GM12878 (cell line): Measurements from ENCODE around the gene SOAT2. TPM values are rescaled to one million over a fixed set of nuclear protein-coding genes. Genes with fewer than 3 reads are reported as not detected.

Experiments used
- ATAC-seq: fragments of 200-7000 bp; cut with Tn5 transposase; 3 replicates; pipeline ENCODE4 v1.9.1; 2020; ENCODE audit warnings: mild to moderate bottlenecking, moderate library complexity
- BruUV-seq: library from RNA; stranded (reverse); fragments of 400-500 nt; replicated peaks from 2 replicates; lab custom pipeline; 2021; lab: Mats Ljungman, UMichigan
- CTCF ChIA-PET: fragments of 300-600 bp; sonication (Branson Sonifier 250); formaldehyde crosslinking; extraction: SDS; loops from one replicate; lab custom pipeline; 2021; ENCODE audit warnings: inconsistent platforms; lab: Yijun Ruan, JAX
- POLR2A ChIA-PET: fragments of 350-600 bp; formaldehyde crosslinking; extraction: SDS; loops from one replicate; lab custom pipeline; 2021; ENCODE audit warnings: inconsistent platforms; lab: Charles Lee
- RAD21 ChIA-PET: fragments of 300-600 bp; sonication (Branson Sonifier 250); formaldehyde crosslinking; loops from one replicate; lab custom pipeline; 2023; ENCODE audit warnings: antibody characterized with exemption; ENCODE audit not compliant: unreplicated experiment; lab: Charles Lee
- SMC1A ChIA-PET: fragments of 300-600 bp; sonication (Branson Sonifier 250); formaldehyde crosslinking; loops from one replicate; lab custom pipeline; 2023; ENCODE audit not compliant: unreplicated experiment, uncharacterized antibody; lab: Charles Lee
- DNase-seq: peaks from one replicate; pipeline ENCODE4 v3.0.0-alpha.2; 2011; ENCODE audit warnings: low read depth, low spot score
- FAIRE-seq: peaks from 3 replicates; lab custom pipeline; 2011; peaks lifted over from hg19 to GRCh38; lab: Jason Lieb, UNC
- H2AFZ ChIP-seq: 2 replicates; pipeline ENCODE4 v1.6.0; 2011; ENCODE audit warnings: low read depth, low read length, control low read depth; ENCODE audit not compliant: control insufficient read depth
- H3K27ac ChIP-seq: 2 replicates; pipeline ENCODE4 v1.5.1; 2011; ENCODE audit warnings: control low read depth; ENCODE audit not compliant: control insufficient read depth, insufficient read depth
- H3K27me3 ChIP-seq, 2 experiments: replicated peaks in 1 of 2; 2 replicates each; pipeline versions ENCODE4 v1.6.0 to v1.6.1; 2011; ENCODE audit warnings: low read length in 1 of 2; ENCODE audit not compliant: control insufficient read depth in 2 of 2, insufficient read depth in 2 of 2
- H3K36me3 ChIP-seq, 2 experiments: 2 replicates each; pipeline ENCODE4 v1.5.1; 2011; ENCODE audit warnings: low read length in 1 of 2; ENCODE audit not compliant: control insufficient read depth in 2 of 2, insufficient read depth in 2 of 2
- H3K4me1 ChIP-seq: 2 replicates; pipeline ENCODE4 v1.6.1; 2011; ENCODE audit warnings: mild to moderate bottlenecking, low read length, moderate library complexity, mixed read lengths; ENCODE audit not compliant: control insufficient read depth, insufficient read depth
- H3K4me2 ChIP-seq: 2 replicates; pipeline ENCODE4 v1.6.0; 2011; ENCODE audit warnings: control low read depth; ENCODE audit not compliant: control insufficient read depth, insufficient read depth
- H3K4me3 ChIP-seq: fragments of 200-600 bp; sonication (generic); 2 replicates; pipeline ENCODE4 v1.5.1; 2016
- H3K79me2 ChIP-seq: 2 replicates; pipeline ENCODE4 v1.6.0; 2011; ENCODE audit warnings: low read length; ENCODE audit not compliant: control insufficient read depth, insufficient read depth
- H3K9ac ChIP-seq: 2 replicates; pipeline ENCODE4 v1.8.0; 2011; ENCODE audit warnings: low read length, control low read depth, mixed read lengths; ENCODE audit not compliant: control insufficient read depth, insufficient read depth
- H3K9me3 ChIP-seq: replicated peaks from 3 replicates; pipeline ENCODE4 v1.5.1; 2011; ENCODE audit warnings: mild to moderate bottlenecking, low read length; ENCODE audit not compliant: control insufficient read depth, insufficient read depth
- H4K20me1 ChIP-seq: 2 replicates; pipeline ENCODE4 v1.6.0; 2011; ENCODE audit not compliant: control insufficient read depth, insufficient read depth
- BACH1 ChIP-seq: fragments of 450-650 bp; IDR thresholded peaks from 2 replicates; pipeline ENCODE4 v1.6.1; 2017; ENCODE audit warnings: mild to moderate bottlenecking, borderline replicate concordance
- HDGF ChIP-seq: fragments of 450-650 bp; IDR thresholded peaks from 2 replicates; pipeline ENCODE4 v1.6.1; 2016; ENCODE audit warnings: antibody characterized with exemption
- NR2C1 ChIP-seq: fragments of 450-650 bp; IDR thresholded peaks from 2 replicates; pipeline ENCODE4 v1.6.1; 2017; ENCODE audit warnings: antibody characterized with exemption, mild to moderate bottlenecking, moderate library complexity
- PAX5 ChIP-seq: IDR thresholded peaks from 2 replicates; pipeline ENCODE4 v1.6.1; 2011; ENCODE audit warnings: low read depth, low read length, borderline replicate concordance
- PAX8 ChIP-seq: fragments of 450-650 bp; IDR thresholded peaks from 2 replicates; pipeline ENCODE4 v1.6.1; 2017; ENCODE audit warnings: mild to moderate bottlenecking, moderate library complexity
- RAD21 ChIP-seq: IDR thresholded peaks from 2 replicates; pipeline ENCODE4 v1.6.1; 2011; ENCODE audit warnings: mild to moderate bottlenecking, low read depth, low read length, moderate library complexity; ENCODE audit not compliant: insufficient read depth
- RCOR1 ChIP-seq: conservative IDR thresholded peaks from 2 replicates; pipeline ENCODE4 v1.6.1; 2012; ENCODE audit warnings: low read depth, low read length, improper control_type of control experiment
- RFX5 ChIP-seq: IDR thresholded peaks from 2 replicates; pipeline ENCODE4 v1.6.1; 2011; ENCODE audit warnings: low read depth, low read length, improper control_type of control experiment
- SREBF2 ChIP-seq: IDR thresholded peaks from 2 replicates; pipeline ENCODE4 v1.6.1; 2012; ENCODE audit warnings: mild to moderate bottlenecking, low read length
- STAT3 ChIP-seq: IDR thresholded peaks from 2 replicates; pipeline ENCODE4 v1.6.1; 2011; ENCODE audit warnings: low read depth, low read length, improper control_type of control experiment
- TARDBP ChIP-seq: IDR thresholded peaks from 2 replicates; pipeline ENCODE4 v1.6.1; 2016; ENCODE audit warnings: borderline replicate concordance
- ZNF207 ChIP-seq: fragments of 450-650 bp; IDR thresholded peaks from 2 replicates; pipeline ENCODE4 v1.6.1; 2014; ENCODE audit warnings: antibody characterized with exemption, mild to moderate bottlenecking, borderline replicate concordance
- WGBS: methylation state at CpG from one replicate; pipeline ENCODE4 v1.1.6; 2016; ENCODE audit warnings: low lambda C conversion rate; ENCODE audit not compliant: insufficient replicate concordance, insufficient coverage; ENCODE audit errors: missing lambda C conversion rate; 5-methylcytosine and 5-hydroxymethylcytosine counted together
- in situ Hi-C: fragments of 300-500 bp; cut with MboI; formaldehyde crosslinking; loops from 9 replicates; pipeline ENCODE4 v1.14.3; 2018; ENCODE audit warnings: mixed read lengths
- intact Hi-C: fragments of 100-400 bp; cut with micrococcal nuclease; formaldehyde crosslinking; loops from one replicate; pipeline ENCODE4 v1.14.2; 2022; ENCODE audit not compliant: unreplicated experiment
- polyA plus RNA-seq, 11 experiments: library from polyadenylated mRNA; depleted of rRNA in 4 of 11; unstranded in 6 of 11; stranded (reverse) in 5 of 11; fragments of >200 nt; fragmentation: Nextera tagmentation in 4 of 11; fragmentation: Illumina TruSeq in 1 of 11; extraction: Ambion mirVana in 4 of 11; extraction: Trizol in 1 of 11; gene quantifications; 1 replicate in 1 of 11; 2 replicates in 10 of 11; pipeline versions ENCODE4 v1.2.1 to v1.2.3, GENCODE V29; 2011 to 2016; ENCODE audit warnings: inconsistent platforms in 2 of 11, missing spikeins in 2 of 11, low read depth in 1 of 11
- total RNA-seq, 4 experiments: library from RNA; depleted of rRNA in 3 of 4; stranded (reverse); fragments of >200 nt in 3 of 4; fragmentation: Illumina TruSeq in 1 of 4; extraction: Trizol in 1 of 4; gene quantifications; 2 replicates each; pipeline versions ENCODE4 v1.2.1 to v1.2.3, GENCODE V29; 2013 to 2021
- TF ChIP-seq, protein P1 (sequence below): IDR thresholded peaks from 2 replicates; pipeline ENCODE4 v1.6.1; 2012; ENCODE audit warnings: low read depth, low read length, improper control_type of control experiment

SOAT2 gene
- total and polyA plus RNA-seq, 10 of the 15 experiments (the other 5 are each of a cell fraction or from before 2014, with no cell fraction given): 0.08 to 1.7 (median 0.69) TPM

DNA sequence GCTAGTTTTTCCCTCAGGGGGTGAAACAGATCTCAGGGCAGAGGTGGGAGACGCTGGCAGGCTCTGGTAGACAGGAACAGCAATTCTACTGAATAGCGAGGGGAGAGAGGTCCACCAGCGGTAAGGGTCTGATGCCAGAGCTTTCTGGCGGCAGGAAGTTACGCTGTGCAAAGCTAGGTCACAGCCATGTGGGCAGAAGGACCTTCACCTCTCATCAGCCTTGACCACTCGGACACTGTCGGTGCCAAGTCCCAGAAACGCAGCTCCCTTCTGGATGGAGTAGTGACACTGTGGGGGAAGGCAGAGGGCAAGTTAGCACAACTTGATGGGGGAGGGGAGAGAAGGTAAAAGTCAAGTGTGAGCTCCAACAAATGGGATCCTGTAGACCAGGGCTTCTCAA lies 66.9 kb downstream of the SOAT2 start:
- H3K79me2 ChIP-seq: no peaks in the 10 kb centered on the region
- H3K9me3 ChIP-seq: no peaks in the 10 kb centered on the region
- 0 out of 2 replicates have a peak, but pooled peaks cover 2% of the 10 kb centered on the region for H3K4me1 ChIP-seq
- H3K4me3 ChIP-seq: no peak overlapping the region
- BruUV-seq: no TSS peak
- no peak for ATAC-seq
- peaks cover 0 to 1% of the 10 kb centered on the region in 2 experiments; a peak in 1 of 4 replicates for H3K36me3 ChIP-seq
- ChIA-PET CTCF (interaction anchor here (8.0 kb wide), 1 partner anchor 11 kb away, joined by 66 read pairs; no protein-coding TSS in a partner anchor), RAD21 (no interaction called here), POLR2A (no interaction called here), SMC1A (no interaction called here)
- FAIRE-seq: no peak
- intact Hi-C loops: no loop called here
- no peak overlapping the region for H3K9ac ChIP-seq
- no peak overlapping the region for H3K27ac ChIP-seq
- H2AFZ ChIP-seq: no peak overlapping the region
- no peaks in the 10 kb centered on the region for H3K27me3 ChIP-seq
- no peak for TF ChIP-seq PAX8
- no peak for TF ChIP-seq PAX5
- TF ChIP-seq RFX5: no peak
- TF ChIP-seq ZNF207: no peak
- TF ChIP-seq, protein P1, sequence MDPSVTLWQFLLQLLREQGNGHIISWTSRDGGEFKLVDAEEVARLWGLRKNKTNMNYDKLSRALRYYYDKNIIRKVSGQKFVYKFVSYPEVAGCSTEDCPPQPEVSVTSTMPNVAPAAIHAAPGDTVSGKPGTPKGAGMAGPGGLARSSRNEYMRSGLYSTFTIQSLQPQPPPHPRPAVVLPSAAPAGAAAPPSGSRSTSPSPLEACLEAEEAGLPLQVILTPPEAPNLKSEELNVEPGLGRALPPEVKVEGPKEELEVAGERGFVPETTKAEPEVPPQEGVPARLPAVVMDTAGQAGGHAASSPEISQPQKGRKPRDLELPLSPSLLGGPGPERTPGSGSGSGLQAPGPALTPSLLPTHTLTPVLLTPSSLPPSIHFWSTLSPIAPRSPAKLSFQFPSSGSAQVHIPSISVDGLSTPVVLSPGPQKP: no peak
- TF ChIP-seq RAD21: no peak
- TF ChIP-seq TARDBP: no peak
- TF ChIP-seq RCOR1: no peak
- TF ChIP-seq BACH1: no peak
- TF ChIP-seq HDGF: no peak
- TF ChIP-seq NR2C1: no peak
- TF ChIP-seq STAT3: no peak
- no peak for TF ChIP-seq SREBF2
- no peak for DNase-seq
- in situ Hi-C loops: no loop called here
- 88% methylated on average over 8 of the region's 8 CpGs for WGBS
- H3K4me2 ChIP-seq: no peak overlapping the region
- no peaks in the 10 kb centered on the region for H4K20me1 ChIP-seq
